SK-N-SH (cell line): ENCODE results near the gene NAV1.

Experiments used
- REST ChIP-seq: IDR thresholded peaks from 2 replicates; pipeline ENCODE4 v1.6.1; 2012; ENCODE audit warnings: mild to moderate bottlenecking, low read depth, low read length, moderate library complexity
- TF ChIP-seq, protein P1 (sequence below): fragments of 200-600 bp; sonication (generic); IDR thresholded peaks from 2 replicates; pipeline ENCODE4 v1.6.1; 2017; ENCODE audit warnings: antibody characterized with exemption, mild to moderate bottlenecking, moderate library complexity

- TF ChIP-seq REST, result no peak
- TF ChIP-seq, protein P1, sequence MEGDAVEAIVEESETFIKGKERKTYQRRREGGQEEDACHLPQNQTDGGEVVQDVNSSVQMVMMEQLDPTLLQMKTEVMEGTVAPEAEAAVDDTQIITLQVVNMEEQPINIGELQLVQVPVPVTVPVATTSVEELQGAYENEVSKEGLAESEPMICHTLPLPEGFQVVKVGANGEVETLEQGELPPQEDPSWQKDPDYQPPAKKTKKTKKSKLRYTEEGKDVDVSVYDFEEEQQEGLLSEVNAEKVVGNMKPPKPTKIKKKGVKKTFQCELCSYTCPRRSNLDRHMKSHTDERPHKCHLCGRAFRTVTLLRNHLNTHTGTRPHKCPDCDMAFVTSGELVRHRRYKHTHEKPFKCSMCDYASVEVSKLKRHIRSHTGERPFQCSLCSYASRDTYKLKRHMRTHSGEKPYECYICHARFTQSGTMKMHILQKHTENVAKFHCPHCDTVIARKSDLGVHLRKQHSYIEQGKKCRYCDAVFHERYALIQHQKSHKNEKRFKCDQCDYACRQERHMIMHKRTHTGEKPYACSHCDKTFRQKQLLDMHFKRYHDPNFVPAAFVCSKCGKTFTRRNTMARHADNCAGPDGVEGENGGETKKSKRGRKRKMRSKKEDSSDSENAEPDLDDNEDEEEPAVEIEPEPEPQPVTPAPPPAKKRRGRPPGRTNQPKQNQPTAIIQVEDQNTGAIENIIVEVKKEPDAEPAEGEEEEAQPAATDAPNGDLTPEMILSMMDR, result no peak
These were observed 31.6 kb upstream of the NAV1 start for GRCh38 chr1:201507360-201507675.
